Stimulated activated CD8-positive, alpha-beta memory T cell treated with anti-CD3 and anti-CD28 coated beads, Interleukin-15, amount 100 ng/mL, for 4 hours (primary cell): ENCODE data around the gene FLT3.
"Not testable (repeated sequence)": the region's sequence is repeated elsewhere in the genome, so short reads cannot be mapped to it uniquely, and the experiment has no call there.

Experiments used
- DNase-seq, 2 donors: peaks; one replicate each; pipeline ENCODE4 v3.0.0-alpha.2; 2020; ENCODE audit warnings: low read depth in 2 of 2

The FLT3 gene

DNA sequence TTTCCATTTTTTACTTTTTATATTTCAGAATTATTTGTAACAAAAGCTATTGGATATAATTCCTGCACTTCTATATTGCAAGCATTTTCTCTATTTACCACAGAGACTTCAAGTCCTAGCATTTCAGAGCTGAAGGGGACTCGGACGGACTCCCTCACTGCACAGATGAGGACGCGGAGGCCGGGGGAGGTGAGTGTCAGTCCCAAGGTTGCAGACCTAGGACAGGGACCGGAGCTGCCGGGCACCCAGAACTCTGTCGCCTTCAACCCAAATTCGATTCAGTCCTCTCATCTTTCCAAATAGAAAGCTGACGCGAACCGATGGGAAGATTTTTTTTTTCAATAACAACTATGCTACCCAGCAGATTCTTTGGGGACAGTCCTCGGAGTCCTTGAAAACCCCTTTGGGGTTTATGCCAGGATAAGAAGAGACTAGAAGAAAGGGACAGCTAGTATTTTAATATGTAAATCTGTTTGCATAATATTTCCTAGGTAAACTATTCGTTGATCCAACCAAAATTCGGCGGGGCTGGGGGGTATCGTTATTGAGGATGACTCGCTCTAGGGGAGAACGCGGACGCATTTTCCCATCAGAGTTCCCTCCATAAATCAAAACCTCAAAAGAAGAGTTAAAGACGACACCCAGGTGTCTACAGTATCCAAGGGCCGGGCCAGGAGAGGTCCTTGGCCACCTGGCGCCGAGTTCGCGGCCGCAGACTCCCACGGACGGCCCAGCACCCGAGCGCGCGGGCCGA is 803 bp downstream of the FLT3 start:
- DNase-seq: no peak

DNA sequence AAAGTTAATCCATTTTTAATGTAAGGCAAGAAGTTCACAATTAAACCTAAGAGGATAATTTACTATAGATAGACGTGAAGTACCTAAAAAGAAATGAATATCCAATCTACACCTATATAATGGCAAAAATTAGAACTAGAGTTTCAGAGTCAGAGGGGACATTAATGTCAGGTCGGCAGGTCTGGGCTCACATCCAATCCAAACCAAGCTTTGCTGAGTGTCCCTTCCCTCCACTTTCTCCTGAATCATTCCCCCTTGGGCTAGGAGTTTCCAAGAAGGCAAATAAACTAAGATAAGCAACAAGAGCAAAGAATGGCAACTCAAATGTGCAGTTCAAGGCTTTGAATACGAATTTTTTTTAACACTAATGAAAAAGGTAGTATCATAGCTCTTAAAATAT is 2.9 kb downstream of the FLT3 start:
- no peak for DNase-seq

DNA sequence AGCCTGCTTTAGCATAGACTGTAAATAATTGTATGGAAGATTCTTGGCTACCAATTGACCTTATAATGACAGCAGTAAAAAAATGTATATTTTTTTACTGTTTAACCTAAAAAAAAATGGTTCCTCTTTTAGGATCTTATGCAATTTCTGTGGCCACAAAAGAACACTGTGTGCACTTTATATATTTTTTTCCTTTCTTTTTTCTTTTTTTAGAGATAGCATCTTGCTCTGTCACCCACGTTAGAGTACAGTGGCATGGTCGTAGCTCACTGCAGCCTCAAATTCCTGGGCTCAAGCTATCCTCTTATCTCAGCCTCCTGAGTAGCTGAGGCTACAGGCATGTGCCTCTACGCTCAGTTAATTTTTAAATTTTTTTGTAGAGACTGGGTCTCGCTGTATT is 6.1 kb downstream of the FLT3 start:
- no peak for DNase-seq

DNA sequence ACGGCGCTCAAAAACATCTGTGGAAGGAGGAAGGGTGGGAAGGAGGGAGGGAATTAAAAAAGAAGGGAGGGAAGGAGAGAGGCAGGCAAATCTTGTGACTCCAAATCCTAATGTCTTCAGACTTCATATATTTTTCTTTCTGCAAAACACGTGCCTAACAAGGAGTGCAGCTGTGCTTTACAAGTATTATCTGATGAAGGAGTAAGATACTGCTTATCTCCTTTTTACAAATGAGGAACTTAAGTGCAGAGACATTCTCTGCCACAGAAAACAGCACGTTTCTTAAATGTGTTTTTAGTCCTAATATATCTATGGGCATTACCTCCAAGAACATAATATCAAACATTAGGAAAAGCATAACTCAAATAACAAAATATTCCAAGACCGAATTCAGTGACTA is 6.5 kb downstream of the FLT3 start:
- no peak for DNase-seq

DNA sequence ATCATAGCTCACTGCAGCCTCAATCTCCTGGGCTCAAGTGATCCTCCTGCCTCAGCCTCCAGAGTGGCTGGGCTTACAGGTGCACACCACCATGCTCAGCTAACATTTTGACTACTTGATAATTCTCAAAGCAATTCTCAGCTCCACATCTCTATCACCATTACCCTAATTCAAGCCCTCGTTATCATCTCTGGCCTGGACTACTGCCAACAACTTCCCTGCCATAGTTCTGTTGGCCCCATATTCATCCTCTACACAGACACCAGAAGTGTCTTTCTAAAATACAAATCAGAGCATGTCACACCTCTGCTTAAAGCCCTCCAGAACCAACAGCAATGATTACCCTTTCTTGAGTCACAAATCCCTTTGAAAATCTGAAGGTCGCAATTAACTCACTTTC is 7.9 kb downstream of the FLT3 start:
- no peak for DNase-seq

DNA sequence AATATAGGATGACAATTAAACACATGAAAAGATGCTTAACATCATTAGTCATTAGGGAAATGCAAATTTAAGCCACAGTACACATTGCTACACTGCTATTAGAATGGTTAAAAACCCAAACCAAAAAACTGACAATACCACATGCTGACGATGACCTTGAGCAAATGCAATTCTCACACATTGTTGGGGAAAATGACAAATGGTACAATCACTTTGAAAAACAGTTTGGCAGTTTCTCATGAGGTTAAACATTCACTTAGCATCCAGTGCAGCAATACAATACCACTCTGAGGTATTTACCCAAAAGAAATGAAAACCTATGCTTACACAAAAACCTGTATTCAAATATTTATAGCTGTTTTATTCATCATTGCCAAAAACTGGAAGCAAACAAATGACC is 11.3 kb downstream of the FLT3 start:
- no peak for DNase-seq

DNA sequence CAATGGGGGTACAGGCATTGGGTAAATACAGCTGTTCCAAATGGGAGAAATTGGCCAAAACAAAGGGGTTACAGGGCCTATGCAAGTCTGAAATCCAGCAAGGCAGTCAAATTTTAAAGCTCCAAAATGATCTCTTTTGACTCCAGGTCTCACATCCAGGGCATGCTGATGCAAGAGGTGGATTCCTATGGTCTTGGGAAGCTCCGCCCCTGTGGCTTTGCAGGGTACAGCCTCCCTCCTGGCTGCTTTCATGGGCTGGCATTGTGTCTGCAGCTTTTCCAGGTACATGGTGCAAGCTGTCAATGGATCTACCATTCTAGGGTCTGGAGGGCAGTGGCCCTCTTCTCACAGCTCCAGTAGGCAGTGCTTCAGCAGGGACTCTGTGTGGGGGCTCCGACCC is 22.6 kb downstream of the FLT3 start:
- not testable (repeated sequence) for DNase-seq

DNA sequence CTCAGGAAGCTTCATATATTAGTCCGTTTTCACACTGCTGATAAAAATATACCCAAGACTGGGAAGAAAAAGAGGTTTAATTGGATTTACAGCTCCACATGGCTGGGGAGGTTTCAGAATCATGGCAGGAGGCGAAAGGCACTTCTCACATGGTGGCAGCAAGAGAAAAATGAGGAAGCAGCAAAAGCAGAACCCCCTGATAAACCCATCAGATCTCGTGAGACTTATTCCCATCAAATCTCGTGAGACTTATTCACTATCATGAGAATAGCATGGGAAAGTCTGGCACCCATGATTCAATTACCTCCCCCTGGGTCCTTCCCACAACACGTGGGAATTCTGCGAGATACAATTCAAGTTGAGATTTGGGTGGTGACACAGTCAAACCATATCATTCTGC is 23.1 kb downstream of the FLT3 start:
- no peak for DNase-seq

DNA sequence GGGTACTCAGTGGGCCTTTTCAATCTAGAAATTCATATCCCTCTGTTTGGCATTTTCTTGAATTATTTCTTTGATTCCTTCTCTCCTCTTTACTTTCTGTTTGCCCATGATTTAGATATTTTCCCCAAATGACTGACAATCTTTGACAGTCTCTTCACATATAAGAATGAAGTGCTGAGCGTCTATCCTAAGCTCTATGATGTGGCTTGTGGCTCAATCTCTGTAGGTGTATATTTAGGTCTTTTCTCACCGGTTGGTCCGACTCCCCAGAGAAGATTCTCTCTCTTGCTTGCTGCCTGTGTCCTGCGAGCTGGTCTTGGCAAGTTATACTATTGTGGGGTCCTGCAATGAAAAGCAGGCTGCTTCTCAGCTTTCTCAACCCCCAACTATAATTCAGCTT is 29.0 kb downstream of the FLT3 start:
- no peak for DNase-seq

DNA sequence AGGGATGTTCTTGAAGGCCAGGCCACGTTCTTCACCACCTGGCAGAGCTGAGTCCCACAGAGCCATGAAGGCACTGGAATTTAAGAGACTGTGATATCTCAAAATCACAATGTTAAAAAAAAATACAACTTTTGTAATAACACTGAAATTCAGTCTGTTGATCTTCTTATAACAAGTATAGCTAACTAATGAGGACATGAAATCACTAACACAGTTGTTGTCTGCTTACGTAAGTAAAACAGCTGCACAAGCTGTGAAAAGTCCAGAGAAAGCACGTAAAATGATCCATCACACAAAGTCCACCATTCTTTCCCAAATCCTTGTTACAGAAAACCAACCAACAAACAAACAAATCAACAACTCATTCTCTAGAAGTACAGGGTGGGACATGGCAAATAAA is 32.9 kb downstream of the FLT3 start:
- DNase-seq: no peak

DNA sequence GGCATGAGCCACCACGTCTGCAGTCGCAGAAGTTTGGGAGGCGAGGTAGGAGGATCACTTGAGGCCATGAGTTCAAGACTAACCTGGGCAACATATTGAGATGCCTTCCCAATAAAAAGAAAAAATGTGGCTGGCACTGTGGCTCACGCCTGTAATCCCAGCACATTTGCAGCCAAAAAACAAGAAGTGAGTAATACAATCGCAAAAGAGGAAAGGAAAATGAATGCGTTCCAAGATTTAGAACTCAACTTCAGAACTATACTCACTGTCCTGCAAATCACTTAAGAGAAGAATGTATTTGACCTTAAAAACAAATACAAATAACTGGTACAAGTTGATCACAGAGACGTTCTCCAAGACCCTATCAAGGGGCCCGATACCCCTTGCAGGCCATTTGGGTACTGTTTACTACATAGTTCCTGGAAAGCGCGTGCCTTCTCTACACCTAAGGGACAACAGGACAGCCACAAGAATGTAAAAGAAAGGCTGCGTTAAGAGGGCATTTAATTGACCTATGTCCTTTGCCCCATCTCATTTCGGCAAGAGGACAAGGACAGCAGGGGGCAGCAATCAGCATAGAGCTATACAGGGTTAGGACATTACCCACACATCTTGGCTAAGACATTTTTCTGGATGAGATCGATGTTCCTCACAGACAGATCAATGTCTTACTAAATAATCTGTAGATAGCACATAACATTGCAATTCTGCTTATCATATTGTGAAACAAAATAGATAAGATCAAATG is 41.3 kb downstream of the FLT3 start:
- no peak for DNase-seq

DNA sequence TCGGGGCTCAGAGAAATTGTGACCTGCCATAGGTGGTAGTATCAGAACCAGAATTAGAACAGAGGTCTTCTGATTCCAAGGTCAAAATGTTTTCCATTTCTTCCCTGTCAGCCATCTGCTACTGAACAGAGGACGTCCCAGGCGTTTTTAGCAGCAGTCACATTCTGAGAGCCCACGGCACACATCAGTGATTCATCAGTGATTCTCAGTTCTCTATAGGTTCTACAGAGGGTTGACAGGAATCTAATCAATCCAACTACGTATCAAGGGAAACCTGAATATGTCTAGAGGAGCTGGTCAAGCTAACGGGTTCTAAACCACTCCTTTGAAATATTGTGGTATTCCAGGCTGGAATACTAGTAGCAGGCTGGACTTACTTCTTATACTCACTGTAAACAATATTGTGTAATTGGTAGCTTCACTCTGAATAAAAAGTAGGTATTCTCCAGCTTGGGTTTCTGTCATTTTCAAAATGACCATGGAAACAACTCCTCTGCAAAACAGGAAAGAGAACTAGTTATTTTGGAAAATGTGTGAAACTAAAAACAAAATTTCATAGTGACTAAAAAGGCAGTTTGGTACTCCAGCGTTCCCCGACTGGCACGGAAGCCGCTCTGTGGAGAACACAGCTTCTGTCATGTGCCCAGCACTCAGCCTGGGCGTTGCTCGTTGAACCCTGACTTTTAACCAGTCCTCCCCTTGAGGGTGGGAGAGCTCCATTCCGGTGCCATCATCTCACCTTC is 43.2 kb downstream of the FLT3 start:
- no peak for DNase-seq

DNA sequence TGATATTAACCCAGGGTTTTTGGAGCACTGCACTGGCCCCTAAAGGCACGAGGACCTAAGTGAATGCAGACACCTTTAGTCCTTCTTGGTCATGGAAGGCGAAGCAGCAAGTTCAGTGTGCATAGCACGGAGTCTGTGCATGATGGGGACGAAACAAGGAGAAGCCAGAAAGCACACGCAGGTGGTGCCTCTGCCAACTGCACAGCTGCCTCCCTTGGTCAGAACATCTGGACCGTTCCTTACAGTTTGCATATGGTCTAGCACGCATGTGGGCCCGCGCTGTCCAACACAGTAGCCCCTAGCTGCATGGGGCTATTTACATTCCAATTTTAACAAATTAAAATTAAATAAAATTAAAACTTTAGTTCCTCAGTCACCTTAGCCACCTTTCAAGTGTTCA is 44.0 kb downstream of the FLT3 start:
- no peak for DNase-seq

DNA sequence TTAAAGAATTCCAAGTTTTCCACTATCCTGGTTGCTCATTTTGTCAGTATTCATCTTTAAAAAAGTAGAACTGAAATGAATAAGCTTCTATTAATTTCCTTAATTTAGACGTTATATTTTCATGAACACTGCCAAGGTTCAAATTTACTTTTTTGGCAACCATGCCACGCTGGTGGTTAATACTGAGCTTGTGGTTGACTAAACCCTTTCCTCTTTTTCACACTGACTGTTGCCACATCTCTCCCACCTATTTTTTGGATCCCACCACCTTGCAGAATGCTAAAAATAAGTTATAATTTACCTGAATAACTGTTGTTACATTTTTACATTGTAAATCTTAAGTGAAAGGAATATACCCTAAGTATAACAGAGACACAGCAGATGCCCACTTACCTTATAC is 45.0 kb downstream of the FLT3 start:
- DNase-seq: no peak

DNA sequence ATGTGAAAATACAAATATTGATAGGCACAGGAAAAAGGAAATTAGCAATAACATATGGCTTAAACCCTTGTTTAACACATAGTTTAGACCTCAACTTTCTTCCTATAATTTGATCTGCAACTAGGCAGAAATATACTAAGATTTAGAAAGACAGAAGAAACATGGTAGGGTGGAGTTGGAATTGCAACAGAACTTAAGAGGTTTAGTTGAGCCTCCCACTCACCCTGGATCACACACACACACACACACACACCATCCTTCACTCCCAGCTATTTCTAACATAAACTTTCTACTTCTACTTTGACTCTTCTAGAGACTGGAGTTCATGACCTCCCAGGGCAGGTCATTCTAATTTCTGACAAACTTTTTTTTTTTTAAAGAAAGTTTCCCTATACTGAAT is 47.4 kb downstream of the FLT3 start:
- no peak for DNase-seq

DNA sequence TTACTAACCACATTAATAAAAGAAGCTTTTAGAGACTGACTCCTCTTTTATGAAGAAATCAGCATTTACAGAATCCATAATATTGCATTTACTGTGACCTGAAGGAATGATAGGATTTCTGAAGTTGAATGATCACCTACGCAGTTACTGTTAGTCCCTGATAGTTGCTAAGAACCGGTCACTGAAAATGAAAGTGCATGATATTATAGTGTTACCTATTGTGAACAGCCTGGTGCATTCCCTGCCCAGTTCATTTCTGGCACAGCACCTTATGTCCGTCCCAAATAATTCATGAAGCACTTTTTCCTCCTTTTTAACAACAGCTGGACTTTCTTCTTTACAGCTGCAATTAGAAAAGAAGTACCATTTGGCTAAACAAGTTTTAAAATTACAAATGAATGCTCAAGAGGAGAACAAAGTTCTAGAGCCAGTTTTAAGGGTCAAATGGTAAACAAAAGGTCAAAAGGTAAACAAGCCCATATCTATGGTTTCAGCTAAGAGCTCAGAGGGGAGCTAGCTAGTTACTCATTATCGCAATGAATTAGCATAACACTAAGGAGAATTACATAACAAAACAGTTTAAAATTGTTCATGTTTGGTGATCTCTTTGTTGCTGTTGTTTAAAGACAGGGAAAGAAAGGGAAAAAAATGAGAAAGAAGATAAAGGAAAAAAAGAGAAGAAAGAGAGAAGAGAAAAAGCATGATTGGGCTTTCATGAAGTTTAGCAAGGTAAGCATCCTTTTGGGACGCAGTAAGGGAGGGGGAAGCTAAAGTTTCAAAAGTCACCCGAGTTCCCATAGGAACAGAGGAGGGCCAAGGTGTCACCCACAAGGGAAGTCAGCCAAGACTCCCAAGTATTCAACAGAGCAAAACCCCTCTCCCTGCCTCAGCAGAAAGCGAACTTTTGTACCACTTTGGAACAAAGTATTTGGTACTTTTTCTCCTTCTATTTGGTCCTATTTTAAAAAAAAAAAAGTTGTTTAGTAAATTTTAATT is 50.2 kb downstream of the FLT3 start:
- DNase-seq: no peak

DNA sequence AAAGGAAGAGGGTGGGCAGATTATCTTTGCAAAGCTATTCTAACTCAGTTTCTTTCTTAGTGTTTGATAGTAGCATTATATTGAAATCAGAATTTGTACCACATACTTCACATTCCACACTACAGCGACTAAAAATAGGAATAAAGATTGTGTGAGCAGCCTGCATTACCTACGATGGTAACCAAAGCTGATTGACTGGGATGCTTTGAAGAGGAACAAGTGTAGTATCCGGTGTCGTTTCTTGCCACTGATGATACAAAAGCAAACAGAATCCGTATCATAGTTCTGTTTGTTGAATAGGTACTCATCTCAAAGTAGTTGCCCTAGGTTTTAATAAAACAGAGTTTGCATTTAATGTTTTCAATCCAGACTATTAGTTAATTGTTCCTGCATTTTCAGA is 51.2 kb downstream of the FLT3 start:
- no peak for DNase-seq

DNA sequence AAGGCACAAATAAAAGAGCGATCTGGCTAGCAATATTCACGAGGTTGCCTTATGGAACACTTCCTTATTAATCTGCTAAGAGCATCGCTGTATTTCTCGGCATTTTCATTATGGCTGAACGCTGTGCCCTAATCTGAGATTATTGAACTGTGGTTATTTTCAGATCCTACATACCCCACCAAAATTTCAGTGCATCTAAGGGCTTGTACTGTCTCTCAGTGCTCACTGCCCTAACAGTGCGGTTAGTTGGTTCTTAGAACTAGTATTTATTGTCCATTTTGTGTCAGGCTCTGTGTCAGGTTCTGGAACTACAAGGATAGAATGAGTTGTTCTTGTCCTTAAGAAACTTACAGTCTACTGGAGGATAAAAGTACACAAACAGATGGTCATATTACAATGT is 51.6 kb downstream of the FLT3 start:
- no peak for DNase-seq

DNA sequence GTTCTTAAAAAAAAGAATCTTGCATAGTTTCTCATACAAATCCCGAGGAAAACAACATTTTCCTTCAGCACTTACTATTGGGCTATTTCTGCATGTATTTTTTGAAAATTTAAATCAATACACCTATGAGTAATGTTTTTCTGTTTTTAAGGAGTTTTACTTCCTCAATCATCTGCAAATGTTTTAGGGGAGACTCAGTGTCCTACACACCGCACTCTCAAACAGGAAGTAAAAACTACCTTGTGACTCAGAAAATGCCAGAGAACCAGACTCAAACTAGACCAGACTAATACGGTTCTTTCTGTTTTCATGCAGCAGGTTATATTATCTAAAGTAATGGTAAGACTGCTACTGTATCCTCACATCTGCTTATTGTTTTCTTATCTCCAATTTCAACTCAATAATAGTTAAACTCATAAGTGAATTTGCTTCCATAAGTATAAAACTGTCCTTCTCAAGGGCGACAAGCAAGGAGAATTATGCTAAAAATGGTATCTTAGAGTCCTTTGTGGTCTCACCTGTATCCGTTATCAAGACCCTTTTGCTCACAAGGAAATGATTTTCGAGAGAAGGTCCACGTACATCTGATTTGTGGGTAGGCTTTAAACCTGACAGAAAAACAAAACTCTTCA is 52.5 kb downstream of the FLT3 start:
- no peak for DNase-seq

DNA sequence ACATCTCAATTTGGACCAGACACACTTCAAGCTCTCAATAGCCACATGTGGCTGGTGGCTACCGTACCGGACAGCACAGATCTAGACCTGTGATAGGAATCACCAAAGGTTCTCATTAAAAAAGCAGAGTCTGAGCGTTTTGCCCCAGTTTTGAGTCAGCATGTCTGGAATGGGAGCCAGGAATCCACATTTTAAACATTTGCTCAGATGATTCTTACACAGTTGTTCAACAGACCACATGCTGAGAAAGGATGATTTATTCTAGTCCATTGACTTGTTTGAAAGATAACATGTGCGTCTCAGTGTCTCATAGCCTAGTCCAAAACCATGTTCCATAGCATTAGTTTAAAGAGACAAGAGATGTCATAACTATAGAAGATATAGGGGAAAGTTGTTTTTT is 53.4 kb downstream of the FLT3 start:
- DNase-seq: no peak

DNA sequence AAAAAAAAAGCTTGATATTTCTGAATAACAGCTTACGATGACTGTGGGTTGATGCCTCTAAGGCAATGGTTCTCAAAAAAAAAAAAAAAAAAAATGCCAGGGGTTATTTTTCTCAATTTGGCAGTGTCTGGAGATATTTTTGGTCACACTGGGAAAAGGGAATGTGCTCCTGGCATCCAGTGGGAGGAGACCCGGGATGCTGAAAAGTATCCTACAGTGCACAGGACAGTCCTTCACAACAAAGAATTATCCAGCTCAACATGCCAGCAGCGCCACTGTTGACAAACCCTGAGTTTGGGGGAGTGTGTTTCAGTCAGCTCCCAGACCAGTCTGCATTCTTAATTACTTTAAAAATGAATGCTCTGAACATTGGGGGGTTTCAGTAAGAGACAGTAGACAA is 54.5 kb downstream of the FLT3 start:
- no peak for DNase-seq
